Activated T-helper 1 cell treated with anti-CD3 and anti-CD28 coated beads, Interleukin-2, amount 50 U/mL, for 16 hours (primary cell): ENCODE measurements around the gene CPB2.

Experiments
- DNase-seq, 2 donors: peaks; one replicate each; pipeline ENCODE4 v3.0.0-alpha.2; 2020; ENCODE audit warnings: low read depth in 1 of 2, low spot score in 1 of 2

CPB2 gene

GRCh38 chr13:46006688-46007452 is 98.0 kb downstream of the CPB2 start:
- no peak for DNase-seq

- DNase-seq: no peak
Observed at GRCh38 chr13:46004491-46004890, 100.3 kb downstream of the CPB2 start.
